GM12801 (cell line): ENCODE measurements around the gene COL2A1.

Experiments
- TF ChIP-seq, protein P1 (sequence below): IDR thresholded peaks from one replicate; pipeline ENCODE4 v1.5.1; 2011; ENCODE audit warnings: control low read depth; ENCODE audit not compliant: insufficient read length; ENCODE audit errors: extremely low read depth

Gene COL2A1

GRCh38 chr12:48004053-48004941 lies at the start of gene COL2A1:
TSS of gene COL2A1 (minus strand) at chr12:48004476. CDS start at chr12:48004321, 155 bp downstream.
- TF ChIP-seq, protein P1, sequence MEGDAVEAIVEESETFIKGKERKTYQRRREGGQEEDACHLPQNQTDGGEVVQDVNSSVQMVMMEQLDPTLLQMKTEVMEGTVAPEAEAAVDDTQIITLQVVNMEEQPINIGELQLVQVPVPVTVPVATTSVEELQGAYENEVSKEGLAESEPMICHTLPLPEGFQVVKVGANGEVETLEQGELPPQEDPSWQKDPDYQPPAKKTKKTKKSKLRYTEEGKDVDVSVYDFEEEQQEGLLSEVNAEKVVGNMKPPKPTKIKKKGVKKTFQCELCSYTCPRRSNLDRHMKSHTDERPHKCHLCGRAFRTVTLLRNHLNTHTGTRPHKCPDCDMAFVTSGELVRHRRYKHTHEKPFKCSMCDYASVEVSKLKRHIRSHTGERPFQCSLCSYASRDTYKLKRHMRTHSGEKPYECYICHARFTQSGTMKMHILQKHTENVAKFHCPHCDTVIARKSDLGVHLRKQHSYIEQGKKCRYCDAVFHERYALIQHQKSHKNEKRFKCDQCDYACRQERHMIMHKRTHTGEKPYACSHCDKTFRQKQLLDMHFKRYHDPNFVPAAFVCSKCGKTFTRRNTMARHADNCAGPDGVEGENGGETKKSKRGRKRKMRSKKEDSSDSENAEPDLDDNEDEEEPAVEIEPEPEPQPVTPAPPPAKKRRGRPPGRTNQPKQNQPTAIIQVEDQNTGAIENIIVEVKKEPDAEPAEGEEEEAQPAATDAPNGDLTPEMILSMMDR, result no peak

- TF ChIP-seq, protein P1, result no peak
These were observed 49.6 kb upstream of the COL2A1 start for GRCh38 chr12:48053883-48054282.

DNA sequence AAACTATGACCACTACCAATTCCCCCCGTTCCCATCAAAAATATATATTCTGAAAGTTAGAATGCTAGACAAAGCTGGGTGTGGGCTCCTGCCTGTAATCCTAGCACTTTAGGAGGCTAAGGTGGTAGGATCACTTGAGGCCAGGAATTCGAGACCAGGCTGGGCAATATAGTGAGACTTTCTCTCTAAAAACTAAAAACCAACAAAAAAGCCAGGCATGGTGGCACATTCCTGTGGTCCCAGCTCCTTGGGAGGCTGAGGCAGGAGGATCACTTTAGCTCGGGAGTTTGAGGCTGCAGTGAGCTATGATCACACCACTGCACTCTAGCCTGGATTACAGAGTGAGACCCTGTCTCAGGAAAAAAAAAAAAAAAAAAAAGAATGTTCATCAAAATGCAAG lies 48.8 kb upstream of the COL2A1 start:
- TF ChIP-seq, protein P1, result no peak

DNA sequence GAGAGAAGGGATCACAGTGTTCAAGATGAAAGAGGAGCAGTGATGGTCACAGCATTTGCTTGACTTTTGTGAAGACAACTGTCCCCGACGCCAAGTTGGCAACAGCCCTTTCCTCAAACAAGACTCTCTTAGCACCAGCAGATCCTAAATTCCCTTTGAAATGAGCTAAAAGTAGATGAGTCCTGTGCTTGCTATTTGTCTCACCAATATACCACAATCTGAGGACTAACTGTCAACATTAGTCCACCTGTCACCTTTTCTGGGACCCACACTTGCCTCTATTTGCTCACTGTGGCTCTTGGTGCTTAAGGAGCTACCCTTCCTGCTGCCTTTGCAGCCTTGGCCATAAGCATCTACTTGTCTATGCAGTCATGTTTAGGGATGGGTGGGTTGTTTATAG lies 47.4 kb upstream of the COL2A1 start:
- TF ChIP-seq, protein P1, result no peak

DNA sequence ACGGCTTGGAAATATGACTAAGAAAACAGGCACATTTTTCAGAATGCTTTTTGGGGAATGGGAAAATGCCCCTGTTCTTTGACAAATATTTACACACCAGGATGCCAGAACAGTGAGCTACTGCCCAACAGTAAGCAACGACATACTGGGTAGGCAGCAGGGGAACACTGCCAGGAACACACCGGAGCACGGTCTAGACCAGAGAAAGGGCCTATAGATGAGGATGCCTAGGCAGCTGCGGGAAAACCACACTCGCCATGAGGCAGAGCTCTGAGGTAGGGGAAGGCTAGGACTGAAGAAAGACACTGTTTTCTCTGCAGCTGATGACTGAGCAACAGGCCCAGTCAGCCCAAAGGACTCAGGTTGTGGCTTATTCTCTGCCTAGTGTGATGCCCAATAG lies 45.9 kb upstream of the COL2A1 start:
- TF ChIP-seq, protein P1, result no peak

DNA sequence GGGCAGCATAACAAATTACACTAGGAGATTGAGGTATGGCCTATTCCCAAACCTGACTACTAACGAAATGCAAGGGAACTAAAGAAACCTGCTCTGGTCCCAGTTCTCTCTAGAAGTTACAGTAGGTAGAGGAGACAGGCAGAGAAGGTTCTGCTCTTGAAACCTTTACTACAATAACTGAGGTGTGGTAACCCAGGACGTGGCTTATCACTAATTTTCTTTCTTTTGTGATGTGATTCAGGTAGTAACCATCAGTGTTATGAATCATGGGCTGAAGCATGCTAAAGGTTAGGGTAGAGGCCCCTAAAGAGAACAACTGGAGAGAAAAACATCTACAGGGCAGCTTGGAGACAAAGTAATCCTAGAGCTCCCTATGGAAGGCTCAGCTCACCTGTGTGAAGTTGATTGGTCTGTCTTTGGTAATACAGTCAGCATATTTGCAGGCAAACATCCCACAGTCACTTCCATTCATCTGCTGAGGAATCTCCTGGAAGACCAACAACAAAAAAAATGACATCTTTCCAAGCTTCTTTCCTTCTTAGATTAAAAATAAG lies 41.8 kb upstream of the COL2A1 start:
- TF ChIP-seq, protein P1, result no peak

- TF ChIP-seq, protein P1, result no peak
These were observed 41.0 kb upstream of the COL2A1 start for GRCh38 chr12:48045061-48045846.
